GM12865 (cell line): ENCODE results near the gene CTBP1.

Experiments
- DNase-seq: peaks from one replicate; pipeline ENCODE4 v3.0.0; 2010; ENCODE audit warnings: low read depth
- H3K4me3 ChIP-seq: 2 replicates; pipeline ENCODE4 v1.5.1; 2011; ENCODE audit warnings: mild to moderate bottlenecking, low read depth, low read length, control low read depth
- CTCF ChIP-seq: IDR thresholded peaks from 2 replicates; pipeline ENCODE4 v1.5.1; 2011; ENCODE audit warnings: low read length, control low read depth, low read depth, inconsistent platforms; ENCODE audit not compliant: insufficient read depth; ENCODE audit errors: missing control alignments

Gene CTBP1

GRCh38 chr4:1245481-1246051 lies 3.4 kb downstream of the CTBP1 start:
- TF ChIP-seq CTCF, result no peak
- no peak for DNase-seq
- H3K4me3 ChIP-seq, result no peak overlapping the region

- H3K4me3 ChIP-seq, result no peak overlapping the region
- no peak for TF ChIP-seq CTCF
- DNase-seq, result no peak
Measured at GRCh38 chr4:1244978-1245471, 3.9 kb downstream of the CTBP1 start.

DNA sequence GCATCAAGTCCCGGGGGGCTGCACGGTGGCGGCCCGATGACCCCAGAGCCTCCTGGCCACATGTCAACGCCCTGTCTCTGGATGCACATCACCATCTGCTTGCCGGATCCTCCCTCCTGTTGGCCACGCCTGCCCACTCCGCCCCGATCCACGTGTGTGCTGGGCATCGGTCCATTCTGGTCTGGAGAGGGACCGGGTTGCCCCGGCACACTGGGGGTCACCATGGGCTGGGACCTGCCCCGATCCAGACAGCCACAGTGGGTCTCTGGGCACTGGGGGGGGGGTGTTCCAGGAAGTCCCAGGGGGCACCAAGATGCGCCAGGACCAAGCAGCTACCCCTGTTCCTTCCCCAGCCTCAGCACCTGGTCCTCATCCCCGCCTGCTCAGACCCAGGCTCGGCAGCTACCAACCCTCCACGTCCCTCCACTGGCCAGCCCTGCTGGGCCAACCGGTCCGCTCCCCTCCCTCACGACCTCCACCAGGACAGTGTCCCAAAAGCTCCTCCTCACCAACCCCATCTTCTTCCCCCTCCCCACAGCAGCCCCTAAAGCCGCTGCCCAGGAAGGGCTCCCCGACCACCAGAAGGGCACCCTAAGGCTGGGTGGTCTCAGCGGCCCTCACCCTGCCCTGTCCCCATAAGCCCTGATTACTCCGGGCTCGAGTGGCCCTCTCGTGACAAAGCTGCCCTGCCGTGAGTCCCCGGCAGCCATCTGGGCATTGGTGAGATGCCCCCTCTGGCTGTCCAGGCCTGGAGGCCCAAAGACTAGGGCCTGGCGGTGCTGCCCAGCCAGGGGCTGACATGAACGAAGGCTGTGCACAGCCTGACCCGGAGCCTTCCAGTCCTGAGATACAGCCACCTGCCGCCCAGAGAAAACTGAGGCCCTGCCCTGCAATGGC lies 4.6 kb downstream of the CTBP1 start:
- TF ChIP-seq CTCF, result no peak
- no peak for DNase-seq
- H3K4me3 ChIP-seq, result no peak overlapping the region

GRCh38 chr4:1243451-1244080 lies 5.4 kb downstream of the CTBP1 start:
- H3K4me3 ChIP-seq, result no peak overlapping the region
- no peak for TF ChIP-seq CTCF
- DNase-seq, result no peak

DNA sequence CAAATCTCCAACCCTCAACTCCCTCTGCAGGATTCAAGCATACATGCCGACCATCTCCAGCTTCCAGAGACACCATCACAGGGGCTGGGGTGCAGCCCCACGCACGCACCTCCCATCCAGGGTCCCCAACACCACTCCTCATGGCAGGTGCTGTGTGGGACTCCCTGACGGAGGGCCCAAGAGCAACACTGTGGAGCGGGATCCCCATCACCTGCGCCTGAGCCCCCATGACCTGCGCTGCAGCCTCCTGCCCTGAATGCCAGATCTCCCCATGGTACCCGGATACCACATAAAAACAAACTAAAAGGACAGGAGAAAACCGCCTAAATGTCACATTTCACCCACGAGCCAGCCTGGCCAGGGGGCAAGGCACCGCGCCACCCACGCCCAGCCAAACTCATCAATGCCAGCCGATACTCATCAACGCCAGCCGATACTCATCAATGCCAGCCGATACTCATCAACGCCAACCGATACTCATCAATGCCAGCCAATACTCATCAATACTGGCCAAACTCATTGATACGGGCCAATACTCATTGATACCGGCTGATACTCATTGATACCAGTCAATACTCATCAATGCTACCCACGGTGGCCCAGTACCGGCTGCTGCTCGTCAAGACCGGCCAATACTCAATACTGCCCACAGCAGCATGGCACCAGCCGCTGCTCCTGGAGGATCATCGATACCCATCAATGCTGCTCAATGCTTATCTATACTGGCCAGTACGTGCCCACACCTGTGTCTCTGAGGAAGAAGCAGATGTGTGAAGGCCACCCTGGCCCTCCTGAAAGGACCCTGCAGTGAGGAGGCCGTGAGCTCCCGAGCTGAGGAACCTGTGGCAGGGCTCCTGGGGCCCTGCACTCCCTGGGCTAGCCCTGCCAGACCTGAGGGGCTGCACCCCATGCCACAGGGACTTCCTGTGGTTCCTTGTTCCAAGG lies 6.2 kb downstream of the CTBP1 start:
- H3K4me3 ChIP-seq, result no peak overlapping the region
- no peak for DNase-seq
- TF ChIP-seq CTCF, result no peak

GRCh38 chr4:1241936-1242505 lies 6.9 kb downstream of the CTBP1 start:
- no peak overlapping the region for H3K4me3 ChIP-seq
- no peak for TF ChIP-seq CTCF
- no peak for DNase-seq
